Nephron (organoid): ENCODE measurements around the gene TP53BP1.

ENCODE experiments used
- H3K27ac Mint-ChIP-seq, 3 experiments: 2 replicates each; pipeline ENCODE4 v1.8.0; 2020; ENCODE audit warnings: mixed read lengths in 3 of 3, mild to moderate bottlenecking in 2 of 3, moderate library complexity in 1 of 3
- H3K27me3 Mint-ChIP-seq: 2 replicates; pipeline ENCODE4 v1.8.0; 2021; ENCODE audit warnings: low read depth, mild to moderate bottlenecking, moderate library complexity, mixed read lengths
- H3K36me3 Mint-ChIP-seq: 2 replicates; pipeline ENCODE4 v1.8.0; 2020; ENCODE audit warnings: low read depth, mixed read lengths
- H3K4me1 Mint-ChIP-seq: 2 replicates; pipeline ENCODE4 v1.8.0; 2020; ENCODE audit warnings: mixed read lengths
- H3K4me3 Mint-ChIP-seq, 3 experiments: 2 replicates each; pipeline ENCODE4 v1.8.0; 2020; ENCODE audit warnings: mild to moderate bottlenecking in 3 of 3, mixed read lengths in 3 of 3, moderate library complexity in 2 of 3
- H3K9me3 Mint-ChIP-seq: 2 replicates; pipeline ENCODE4 v1.8.0; 2020; ENCODE audit warnings: mixed read lengths
- CTCF ChIP-seq, 3 experiments: fragments of 200-600 bp; sonication (generic); IDR thresholded peaks; one replicate each; pipeline ENCODE4 v1.5.0; 2021; ENCODE audit warnings: antibody characterized with exemption in 3 of 3; ENCODE audit not compliant: unreplicated experiment in 3 of 3

Gene TP53BP1

GRCh38 chr15:43499635-43500034, 6.7 kb upstream of the TP53BP1 start:
- Mint-ChIP-seq H3K36me3 (no peaks in the 10 kb centered on the region), H3K9me3 (no peaks in the 10 kb centered on the region), H3K4me1 (peaks cover 5% of the 10 kb centered on the region), H3K4me3 (no peak overlapping the region), H3K27me3 (peaks cover 5% of the 10 kb centered on the region), H3K27ac (no peak overlapping the region)
- TF ChIP-seq CTCF (IDR thresholded peaks at IDR 0.05; ENCODE audit: unreplicated experiment in 3 of 3) = no peak

DNA sequence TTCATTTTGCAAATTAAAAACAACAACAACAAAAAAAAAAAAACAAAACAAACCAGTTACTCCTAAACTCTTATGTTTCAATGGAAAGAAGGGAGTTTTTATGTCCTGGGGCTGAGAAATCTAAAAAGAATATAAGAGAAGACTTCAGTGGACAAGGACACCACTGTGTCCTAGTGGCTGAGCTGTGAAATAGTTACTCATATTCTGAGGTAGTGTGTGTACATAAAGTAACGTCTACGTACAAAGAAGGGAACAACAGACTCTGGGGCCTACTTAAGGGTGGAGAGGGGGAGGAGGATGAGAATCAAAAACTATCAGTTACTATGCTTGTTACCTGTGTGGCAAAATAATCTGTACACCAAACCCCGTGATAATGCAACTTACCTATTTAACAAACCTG, 6.0 kb upstream of the TP53BP1 start:
- peaks cover 5% of the 10 kb centered on the region for H3K4me1 Mint-ChIP-seq
- H3K4me3 Mint-ChIP-seq = no peak overlapping the region
- H3K27ac Mint-ChIP-seq = no peak overlapping the region
- TF ChIP-seq CTCF (IDR thresholded peaks at IDR 0.05; ENCODE audit: unreplicated experiment in 3 of 3) = no peak
- no peaks in the 10 kb centered on the region for H3K36me3 Mint-ChIP-seq
- peaks cover 5% of the 10 kb centered on the region for H3K27me3 Mint-ChIP-seq
- no peaks in the 10 kb centered on the region for H3K9me3 Mint-ChIP-seq

DNA sequence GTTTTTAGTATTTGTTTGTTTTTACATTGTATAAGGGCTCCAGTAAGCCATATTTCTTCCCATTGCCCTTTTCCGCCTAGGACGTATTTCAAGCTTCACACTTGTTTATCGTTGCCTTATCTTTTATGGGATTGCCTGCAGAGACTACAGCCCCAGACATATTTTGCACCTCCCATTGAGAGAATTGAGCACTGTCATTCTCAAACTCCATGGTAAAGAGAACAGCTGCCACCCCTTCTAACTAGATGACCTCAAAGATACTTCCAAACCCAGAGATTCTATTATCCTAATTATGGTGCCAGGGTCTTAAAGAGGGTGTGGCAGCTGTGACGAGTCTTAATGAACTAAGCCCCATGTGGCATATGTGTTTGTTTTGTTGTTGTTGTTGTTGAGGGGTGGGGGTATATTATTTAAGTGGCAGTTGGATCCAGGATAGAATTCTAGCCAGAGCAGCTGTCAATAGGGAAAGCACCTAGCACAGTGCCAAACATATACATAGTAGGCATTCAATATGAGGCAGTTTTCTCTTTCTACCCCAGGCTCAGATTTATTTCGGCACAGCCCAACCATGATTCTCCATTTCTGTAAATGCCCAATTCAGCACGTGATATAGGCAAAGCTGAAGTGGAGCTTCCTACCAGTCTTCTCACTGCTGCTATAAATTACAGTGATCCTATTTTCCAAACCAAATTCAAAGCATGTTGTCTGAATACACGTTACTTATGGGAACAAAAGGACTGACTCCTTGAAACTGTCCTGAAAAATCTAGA, 932 bp upstream of the TP53BP1 start:
- no peak for TF ChIP-seq CTCF (IDR thresholded peaks at IDR 0.05; ENCODE audit: unreplicated experiment in 3 of 3)
- H3K36me3 Mint-ChIP-seq = peaks cover 24% of the 10 kb centered on the region
- no peaks in the 10 kb centered on the region for H3K9me3 Mint-ChIP-seq
- peaks cover 34% of the 10 kb centered on the region for H3K4me1 Mint-ChIP-seq
- no peaks in the 10 kb centered on the region for H3K27me3 Mint-ChIP-seq
- H3K27ac Mint-ChIP-seq = peak overlapping the region; percentile 72 to 93 (median 84)
- H3K4me3 Mint-ChIP-seq = peak overlapping the region; percentile 90 to 93 (median 92)

DNA sequence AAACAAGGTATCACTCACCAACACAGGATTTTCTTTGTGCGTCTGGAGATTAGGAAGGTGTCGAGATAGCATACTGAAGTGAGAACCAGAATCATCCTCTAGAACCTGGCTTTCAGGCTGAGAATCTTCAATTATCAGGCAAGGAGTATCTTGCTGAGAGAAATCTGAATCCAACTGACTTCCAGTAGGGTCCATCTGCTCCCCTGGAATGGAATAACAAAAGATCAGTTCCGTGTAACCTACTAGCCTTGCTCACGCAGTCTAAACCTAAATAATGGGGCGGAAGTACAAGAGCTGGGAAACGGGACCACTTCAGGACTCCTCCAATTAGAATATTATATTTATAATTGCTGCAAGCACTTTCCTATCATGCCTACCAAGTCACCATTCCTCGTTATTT, 690 bp downstream of the TP53BP1 start:
- H3K27me3 Mint-ChIP-seq = no peaks in the 10 kb centered on the region
- peak overlapping the region; percentile 90 to 93 (median 92) for H3K4me3 Mint-ChIP-seq
- H3K36me3 Mint-ChIP-seq = peaks cover 38% of the 10 kb centered on the region
- peaks cover 34% of the 10 kb centered on the region for H3K4me1 Mint-ChIP-seq
- TF ChIP-seq CTCF (IDR thresholded peaks at IDR 0.05; ENCODE audit: unreplicated experiment in 3 of 3) = no peak
- H3K27ac Mint-ChIP-seq = peak overlapping the region; percentile 72 to 93 (median 84)
- H3K9me3 Mint-ChIP-seq = no peaks in the 10 kb centered on the region

DNA sequence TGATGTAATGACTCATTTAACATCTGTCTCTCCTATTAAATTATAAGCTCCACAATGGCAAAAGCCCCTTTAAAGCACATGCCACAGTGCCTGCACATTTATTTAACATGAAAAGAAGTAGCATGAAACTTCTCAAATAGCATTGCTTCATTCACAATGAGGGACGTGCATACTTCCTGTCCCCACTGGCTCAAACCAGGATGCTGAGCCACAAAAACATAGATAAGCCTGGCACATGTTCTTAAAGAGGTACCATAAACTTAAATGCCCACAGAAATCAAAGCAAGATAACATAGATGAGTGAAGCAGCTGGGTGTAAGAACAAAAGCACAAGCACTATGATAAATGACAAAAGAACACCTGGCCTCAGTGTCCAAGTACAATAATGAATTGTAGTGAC, 3.8 kb downstream of the TP53BP1 start:
- H3K27ac Mint-ChIP-seq = no peak overlapping the region
- peaks cover 58% of the 10 kb centered on the region for H3K36me3 Mint-ChIP-seq
- peaks cover 30% of the 10 kb centered on the region for H3K4me1 Mint-ChIP-seq
- H3K27me3 Mint-ChIP-seq = no peaks in the 10 kb centered on the region
- no peak for TF ChIP-seq CTCF (IDR thresholded peaks at IDR 0.05; ENCODE audit: unreplicated experiment in 3 of 3)
- H3K9me3 Mint-ChIP-seq = no peaks in the 10 kb centered on the region
- peak overlapping the region in 2 of 3 experiments; percentile 7 to 68 for H3K4me3 Mint-ChIP-seq

DNA sequence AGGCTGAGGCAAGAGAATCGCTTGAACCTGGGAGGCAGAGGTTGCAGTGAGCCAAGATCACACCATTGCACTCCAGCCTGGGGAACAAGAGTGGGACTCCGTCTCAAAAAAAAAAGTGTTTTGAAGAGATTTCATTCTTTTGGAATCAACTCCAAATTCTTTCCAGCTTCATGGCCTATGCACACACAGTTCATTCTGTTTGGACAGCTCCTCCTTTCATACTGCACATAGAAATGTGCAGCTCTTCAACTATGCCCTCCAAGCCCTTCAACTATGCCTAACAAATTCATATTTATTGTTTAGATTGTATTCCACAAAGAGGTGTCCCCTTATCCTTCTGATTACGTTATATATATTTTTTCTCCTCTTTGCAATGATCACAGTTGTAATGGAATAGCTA, 4.2 kb downstream of the TP53BP1 start:
- TF ChIP-seq CTCF (IDR thresholded peaks at IDR 0.05; ENCODE audit: unreplicated experiment in 3 of 3) = no peak
- Mint-ChIP-seq H3K36me3 (peaks cover 62% of the 10 kb centered on the region), H3K4me1 (peaks cover 26% of the 10 kb centered on the region), H3K4me3 (no peak overlapping the region), H3K27me3 (no peaks in the 10 kb centered on the region), H3K9me3 (no peaks in the 10 kb centered on the region), H3K27ac (no peak overlapping the region)
